ENCODE measurements around the gene MIS12.

The MIS12 gene

GRCh38 chr17:5486206-5487124 is at the start of gene MIS12:
MIS12 (plus strand) TSS chr17:5486566; CDS start chr17:5488863, 2,297 bp downstream.
- peak; percentile 99 for DNase-seq

- DNase-seq, result no peak
Measured at GRCh38 chr17:5437721-5438317, 48.5 kb upstream of the MIS12 start.

- DNase-seq, result peak; percentile 97 to 99 (median 98)
Measured at GRCh38 chr17:5438716-5439445, 47.5 kb upstream of the MIS12 start, which contains the start of gene C1QBP. C1QBP (minus strand) TSS chr17:5439155; CDS start chr17:5439073, 82 bp downstream.

GRCh38 chr17:5439446-5439764 is 47.0 kb upstream of the MIS12 start:
- peak in 1 of 3 donors; percentile 0 for DNase-seq

GRCh38 chr17:5443728-5444127 is 42.6 kb upstream of the MIS12 start:
- DNase-seq, result no peak

- DNase-seq, result no peak
Measured at GRCh38 chr17:5444209-5444608, 42.2 kb upstream of the MIS12 start.

- DNase-seq, result no peak
Measured at GRCh38 chr17:5446786-5447185, 39.6 kb upstream of the MIS12 start.

GRCh38 chr17:5464717-5465507 is 21.5 kb upstream of the MIS12 start:
- no peak for DNase-seq

- no peak for DNase-seq
Measured at GRCh38 chr17:5466295-5466694, 20.1 kb upstream of the MIS12 start.

- DNase-seq, result no peak
Measured at GRCh38 chr17:5467416-5467815, 18.9 kb upstream of the MIS12 start.

GRCh38 chr17:5468075-5468473 is 18.3 kb upstream of the MIS12 start:
- peak in 2 of 3 donors; percentile 23 to 26 for DNase-seq

- DNase-seq, result no peak
Measured at GRCh38 chr17:5472511-5472910, 13.9 kb upstream of the MIS12 start.

GRCh38 chr17:5473906-5474305 is 12.5 kb upstream of the MIS12 start:
- no peak for DNase-seq

GRCh38 chr17:5478992-5479391 is 7.4 kb upstream of the MIS12 start:
- DNase-seq, result no peak

GRCh38 chr17:5480962-5481361 is 5.4 kb upstream of the MIS12 start:
- DNase-seq, result no peak

GRCh38 chr17:5481451-5481850 is 4.9 kb upstream of the MIS12 start:
- no peak for DNase-seq

GRCh38 chr17:5485270-5486205 is 828 bp upstream of the MIS12 start, which contains the start of gene DERL2:
DERL2 (minus strand) TSS chr17:5486178; CDS start chr17:5486161, 17 bp downstream.
- DNase-seq, result no peak

GRCh38 chr17:5488752-5489151 is 2.4 kb downstream of the MIS12 start:
- no peak for DNase-seq

GRCh38 chr17:5492970-5493369 is 6.6 kb downstream of the MIS12 start:
- DNase-seq, result no peak

- no peak for DNase-seq
Measured at GRCh38 chr17:5499476-5500231, 13.3 kb downstream of the MIS12 start.

GRCh38 chr17:5500247-5500588 is 13.9 kb downstream of the MIS12 start:
- DNase-seq, result no peak

All from suppressor macrophage treated with lipopolysaccharide for 1 hour (primary cell).